Measurements from ENCODE around the gene MRPS6. TPM values are rescaled to one million over a fixed set of nuclear protein-coding genes. Genes with fewer than 3 reads are reported as not detected.

The MRPS6 gene
- total RNA-seq, 1 experiment from 2014 or later: 41.0 TPM

GRCh38 chr21:34039678-34040382 lies 33.5 kb upstream of the MRPS6 start:
- Histone ChIP-seq H4K20me1 (ENCODE audit: insufficient read depth) (no peaks in the 10 kb centered on the region), H2AFZ (no peak overlapping the region), H3F3A (ENCODE audit: insufficient read depth, low read depth) (no peaks in the 10 kb centered on the region), H3K27ac (no peak overlapping the region), H3K9me2 (ENCODE audit: insufficient read depth) (no peaks in the 10 kb centered on the region), H3K36me3 (ENCODE audit: low read depth) (no peaks in the 10 kb centered on the region), H3K9me3 (ENCODE audit: insufficient read depth, low read depth) (no peaks in the 10 kb centered on the region), H3K4me2 (no peak overlapping the region), H3K4me1 (replicated peaks; ENCODE audit: insufficient read depth) (no peaks in the 10 kb centered on the region), H3K27me3 (ENCODE audit: insufficient read depth, low read depth) (no peaks in the 10 kb centered on the region; the same call in 1 of the 2 replicates), H3K4me3 (no peak overlapping the region), H3K79me2 (ENCODE audit: low read depth) (no peaks in the 10 kb centered on the region)
- no TSS peak for BruUV-seq (replicated peaks)
- no peak for DNase-seq
- intact Hi-C loops (cut with micrococcal nuclease; ENCODE audit: unreplicated experiment): no loop called here
- TF ChIP-seq CTCF (conservative IDR thresholded peaks at IDR 0.05) (no peak), EZH2 (IDR thresholded peaks at IDR 0.05; ENCODE audit: low read depth) (no peak)
- CTCF ChIA-PET: no interaction called here
- POLR2A ChIA-PET (ENCODE audit: unreplicated experiment): no interaction called here

- Histone ChIP-seq H3K79me2 (ENCODE audit: low read depth) (no peaks in the 10 kb centered on the region), H3K4me2 (no peak overlapping the region), H3F3A (ENCODE audit: insufficient read depth, low read depth) (no peaks in the 10 kb centered on the region), H3K36me3 (ENCODE audit: low read depth) (no peaks in the 10 kb centered on the region), H3K9me3 (ENCODE audit: insufficient read depth, low read depth) (no peaks in the 10 kb centered on the region), H3K27ac (no peak overlapping the region), H3K4me3 (no peak overlapping the region), H3K4me1 (replicated peaks; ENCODE audit: insufficient read depth) (no peaks in the 10 kb centered on the region), H4K20me1 (ENCODE audit: insufficient read depth) (no peaks in the 10 kb centered on the region), H2AFZ (no peak overlapping the region), H3K27me3 (ENCODE audit: insufficient read depth, low read depth) (no peaks in the 10 kb centered on the region; the same call in 1 of the 2 replicates), H3K9me2 (ENCODE audit: insufficient read depth) (no peaks in the 10 kb centered on the region)
- BruUV-seq (replicated peaks): no TSS peak
- no peak for DNase-seq
- intact Hi-C loops (cut with micrococcal nuclease; ENCODE audit: unreplicated experiment): no loop called here
- no peak for TF ChIP-seq EZH2 (IDR thresholded peaks at IDR 0.05; ENCODE audit: low read depth)
- TF ChIP-seq CTCF (conservative IDR thresholded peaks at IDR 0.05): no peak
- ChIA-PET POLR2A (ENCODE audit: unreplicated experiment) (no interaction called here), CTCF (no interaction called here)
These were observed 30.6 kb upstream of the MRPS6 start for GRCh38 chr21:34042735-34043134.

- no peak overlapping the region for H3K4me3 ChIP-seq
- intact Hi-C loops (cut with micrococcal nuclease; ENCODE audit: unreplicated experiment): no loop called here
- no peak for TF ChIP-seq CTCF (conservative IDR thresholded peaks at IDR 0.05)
- TF ChIP-seq EZH2 (IDR thresholded peaks at IDR 0.05; ENCODE audit: low read depth): no peak
- H3K9me3 ChIP-seq (ENCODE audit: insufficient read depth, low read depth): no peaks in the 10 kb centered on the region
- no peaks in the 10 kb centered on the region; the same call in 1 of the 2 replicates for H3K27me3 ChIP-seq (ENCODE audit: insufficient read depth, low read depth)
- H3K36me3 ChIP-seq (ENCODE audit: low read depth): no peaks in the 10 kb centered on the region
- no peaks in the 10 kb centered on the region for H3K79me2 ChIP-seq (ENCODE audit: low read depth)
- no peaks in the 10 kb centered on the region for H4K20me1 ChIP-seq (ENCODE audit: insufficient read depth)
- no peak overlapping the region for H2AFZ ChIP-seq
- H3K27ac ChIP-seq: no peak overlapping the region
- no peaks in the 10 kb centered on the region for H3K4me1 ChIP-seq (replicated peaks; ENCODE audit: insufficient read depth)
- H3K4me2 ChIP-seq: no peak overlapping the region
- no peak for DNase-seq
- H3F3A ChIP-seq (ENCODE audit: insufficient read depth, low read depth): no peaks in the 10 kb centered on the region
- ChIA-PET CTCF (no interaction called here), POLR2A (ENCODE audit: unreplicated experiment) (no interaction called here)
- no peaks in the 10 kb centered on the region for H3K9me2 ChIP-seq (ENCODE audit: insufficient read depth)
- no TSS peak for BruUV-seq (replicated peaks)
These were observed 30.0 kb upstream of the MRPS6 start for GRCh38 chr21:34043333-34043732.

Measured in PC-9 (cell line).